SK-N-SH (cell line): ENCODE measurements around the gene ANKS6. TPM values are rescaled to one million over a fixed set of nuclear protein-coding genes. Genes with fewer than 3 reads are reported as not detected.

Experiments used
- CTCF ChIA-PET: fragments of 300-600, 350-600 bp; formaldehyde crosslinking; extraction: SDS; loops from one replicate; lab custom pipeline; 2021; lab: Yijun Ruan, JAX
- POLR2A ChIA-PET: fragments of 350-600 bp; sonication (Branson Sonifier 250); formaldehyde crosslinking; extraction: SDS; loops from one replicate; lab custom pipeline; 2020; ENCODE audit warnings: antibody characterized with exemption, inconsistent platforms; lab: Yijun Ruan, JAX
- DNase-seq: peaks from one replicate; pipeline ENCODE4 v3.0.0; 2012
- H2AFZ ChIP-seq: fragments of 200-600 bp; sonication (generic); 2 replicates; pipeline ENCODE4 v1.8.1; 2016; ENCODE audit warnings: antibody characterized with exemption, mild to moderate bottlenecking, low read depth
- H3F3A ChIP-seq: fragments of 200-600 bp; sonication (generic); replicated peaks from 2 replicates; pipeline ENCODE3; 2016; ENCODE audit warnings: antibody characterized with exemption, mild to moderate bottlenecking; ENCODE audit not compliant: insufficient read depth
- H3K27ac ChIP-seq, 2 experiments: fragments of 200-500 bp in 1 of 2; fragments of 200-600 bp in 1 of 2; sonication (Bioruptor generic) in 1 of 2; sonication (generic), shearing (Covaris generic) in 1 of 2; 2 replicates each; pipeline versions ENCODE4 v1.5.1 to v1.6.1; 2014 to 2016; ENCODE audit warnings: low read depth in 2 of 2, inconsistent platforms in 1 of 2, low read length in 1 of 2, mild to moderate bottlenecking in 1 of 2, mixed read lengths in 1 of 2
- H3K27me3 ChIP-seq: fragments of 200-600 bp; sonication (generic), shearing (Covaris generic); 2 replicates; pipeline ENCODE4 v1.6.1; 2016; ENCODE audit warnings: mixed run types; ENCODE audit not compliant: insufficient read depth
- H3K36me3 ChIP-seq, 2 experiments: fragments of 200-500 bp in 1 of 2; fragments of 200-600 bp in 1 of 2; sonication (Bioruptor generic) in 1 of 2; sonication (generic) in 1 of 2; replicated peaks in 1 of 2; 2 replicates each; pipeline versions ENCODE3 to v1.5.1; 2014 to 2016; ENCODE audit warnings: low read length in 1 of 2, mild to moderate bottlenecking in 1 of 2; ENCODE audit not compliant: insufficient read depth in 2 of 2, control insufficient read depth in 1 of 2
- H3K4me1 ChIP-seq, 2 experiments: fragments of 200-500 bp in 1 of 2; fragments of 200-600 bp in 1 of 2; sonication (Bioruptor generic) in 1 of 2; sonication (generic), shearing (Covaris generic) in 1 of 2; 2 replicates each; pipeline versions ENCODE4 v1.5.1 to v1.6.1; 2014 to 2016; ENCODE audit warnings: low read depth in 1 of 2, low read length in 1 of 2, mixed run types in 1 of 2; ENCODE audit not compliant: insufficient read depth in 2 of 2, control insufficient read depth in 1 of 2
- H3K4me2 ChIP-seq: fragments of 200-600 bp; sonication (generic), shearing (Covaris generic); 2 replicates; pipeline ENCODE4 v1.6.1; 2017; ENCODE audit warnings: mixed run types
- H3K4me3 ChIP-seq, 2 experiments: fragments of 200-500 bp in 1 of 2; fragments of 200-600 bp in 1 of 2; sonication (Bioruptor generic) in 1 of 2; sonication (generic), shearing (Covaris generic) in 1 of 2; 2 replicates each; pipeline versions ENCODE4 v1.5.1 to v1.8.1; 2014 to 2016; ENCODE audit warnings: low read depth in 2 of 2, inconsistent platforms in 1 of 2, low read length in 1 of 2, mild to moderate bottlenecking in 1 of 2, mixed read lengths in 1 of 2, moderate library complexity in 1 of 2
- H3K79me2 ChIP-seq: fragments of 200-600 bp; sonication (generic); 2 replicates; pipeline ENCODE4 v1.8.1; 2017; ENCODE audit warnings: mild to moderate bottlenecking; ENCODE audit not compliant: insufficient read depth
- H3K9ac ChIP-seq: fragments of 200-600 bp; sonication (generic); 2 replicates; pipeline ENCODE4 v1.6.1; 2017; ENCODE audit warnings: mixed run types
- H3K9me2 ChIP-seq: fragments of 200-600 bp; sonication (generic); 2 replicates; pipeline ENCODE4 v1.6.1; 2017; ENCODE audit warnings: mixed run types
- H3K9me3 ChIP-seq: fragments of 200-600 bp; sonication (generic); 2 replicates; pipeline ENCODE4 v1.6.1; 2017; ENCODE audit warnings: mixed run types, mild to moderate bottlenecking, moderate library complexity
- H4K20me1 ChIP-seq: fragments of 200-600 bp; sonication (generic); 2 replicates; pipeline ENCODE4 v1.6.1; 2017; ENCODE audit warnings: mild to moderate bottlenecking, mixed run types; ENCODE audit not compliant: insufficient read depth
- CHD2 ChIP-seq: fragments of 150-350 bp; IDR thresholded peaks from 2 replicates; pipeline ENCODE4 v1.6.1; 2018; ENCODE audit warnings: low read length; ENCODE audit not compliant: partially characterized antibody
- ELF1 ChIP-seq: IDR thresholded peaks from 2 replicates; pipeline ENCODE4 v1.4.0; 2012
- FOXJ3 ChIP-seq: sonication (generic); formaldehyde crosslinking; IDR thresholded peaks from 2 replicates; pipeline ENCODE4 v1.5.1; 2020; ENCODE audit warnings: mild to moderate bottlenecking, missing genetic modification reagents
- FOXM1 ChIP-seq: IDR thresholded peaks from 2 replicates; pipeline ENCODE4 v1.4.0; 2012; ENCODE audit warnings: low read depth, mild to moderate bottlenecking
- JUND ChIP-seq: IDR thresholded peaks from 2 replicates; pipeline ENCODE4 v1.4.0; 2012
- MEF2A ChIP-seq: IDR thresholded peaks from 2 replicates; pipeline ENCODE4 v1.4.0; 2012; ENCODE audit warnings: low read depth, borderline replicate concordance
- MXI1 ChIP-seq: IDR thresholded peaks from 2 replicates; pipeline ENCODE4 v1.6.1; 2012; ENCODE audit warnings: mild to moderate bottlenecking, low read depth, low read length, improper control_type of control experiment
- NFIC ChIP-seq: IDR thresholded peaks from 2 replicates; pipeline ENCODE4 v1.4.0; 2012; ENCODE audit warnings: borderline replicate concordance
- NRF1 ChIP-seq: IDR thresholded peaks from 2 replicates; pipeline ENCODE4 v1.6.1; 2012; ENCODE audit warnings: low read depth, mild to moderate bottlenecking, low read length
- RAD21 ChIP-seq: IDR thresholded peaks from 2 replicates; pipeline ENCODE4 v1.6.1; 2012; ENCODE audit warnings: mild to moderate bottlenecking, low read length
- RCOR1 ChIP-seq: fragments of 150-350 bp; IDR thresholded peaks from 2 replicates; pipeline ENCODE4 v1.6.1; 2017; ENCODE audit warnings: antibody characterized with exemption, low read length
- RFX5 ChIP-seq: IDR thresholded peaks from 2 replicates; pipeline ENCODE4 v1.6.1; 2012; ENCODE audit warnings: mild to moderate bottlenecking, improper control_type of control experiment, low read length
- RXRA ChIP-seq: IDR thresholded peaks from 2 replicates; pipeline ENCODE4 v1.4.0; 2012; ENCODE audit warnings: low read depth, mild to moderate bottlenecking, borderline replicate concordance
- SIN3A ChIP-seq: IDR thresholded peaks from 2 replicates; pipeline ENCODE4 v1.6.1; 2012; ENCODE audit warnings: low read depth, mild to moderate bottlenecking, low read length, moderate library complexity, borderline replicate concordance
- TAF1 ChIP-seq: IDR thresholded peaks from 2 replicates; pipeline ENCODE4 v1.6.1; 2012; ENCODE audit warnings: low read depth, mild to moderate bottlenecking, low read length, moderate library complexity, borderline replicate concordance
- TCF12 ChIP-seq: IDR thresholded peaks from 2 replicates; pipeline ENCODE4 v1.4.0; 2012
- TEAD4 ChIP-seq: IDR thresholded peaks from 2 replicates; pipeline ENCODE4 v1.4.0; 2012; ENCODE audit warnings: mild to moderate bottlenecking, borderline replicate concordance; ENCODE audit not compliant: insufficient read depth
- USF1 ChIP-seq: IDR thresholded peaks from 2 replicates; pipeline ENCODE4 v1.4.0; 2012; ENCODE audit warnings: low read depth, borderline replicate concordance
- WGBS: methylation state at CpG from one replicate; pipeline ENCODE4 v1.1.6; 2017; ENCODE audit warnings: low lambda C conversion rate; 5-methylcytosine and 5-hydroxymethylcytosine counted together
- polyA plus RNA-seq, 3 experiments: library from polyadenylated mRNA; depleted of rRNA; stranded (reverse); fragments of >200 nt; gene quantifications; 2 replicates each; pipeline ENCODE4 v1.2.3, GENCODE V29; 2012
- TF ChIP-seq, protein P1 (sequence below): fragments of 200-600 bp; sonication (generic); IDR thresholded peaks from 2 replicates; pipeline ENCODE4 v1.6.1; 2017; ENCODE audit warnings: antibody characterized with exemption, mild to moderate bottlenecking, moderate library complexity
- TF ChIP-seq, protein P2 (sequence below): IDR thresholded peaks from 2 replicates; pipeline ENCODE4 v1.4.0; 2012; ENCODE audit warnings: low read depth
- TF ChIP-seq, protein P3 (sequence below): fragments of 150-350 bp; IDR thresholded peaks from 2 replicates; pipeline ENCODE4 v1.6.1; 2016; ENCODE audit warnings: mild to moderate bottlenecking, low read depth, low read length

Gene ANKS6
- polyA plus RNA-seq, 1 of the 3 experiments (the other 2 are of a cell fraction), result 29.3 TPM

DNA sequence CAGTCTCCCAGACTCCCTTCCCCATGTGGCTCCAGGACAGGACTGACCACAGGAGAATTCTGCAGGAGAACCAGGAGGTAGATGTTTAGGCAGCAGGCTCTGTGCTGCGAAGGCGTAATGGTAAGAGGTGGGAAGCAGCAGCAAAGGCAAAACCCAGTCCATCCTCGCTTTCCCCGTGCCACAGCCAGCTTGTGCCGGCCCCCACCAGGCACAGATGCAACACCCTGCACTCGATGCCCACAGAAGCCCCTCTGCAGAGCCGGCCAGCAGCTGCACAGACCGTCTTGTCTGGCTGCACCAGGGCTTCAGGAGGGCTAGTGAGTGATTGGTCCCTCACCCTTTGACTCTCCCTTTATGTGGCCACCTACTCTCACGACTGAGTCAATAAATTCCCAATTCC is 28.0 kb downstream of the ANKS6 start:
- H3K9ac ChIP-seq, result no peak overlapping the region
- no peak for DNase-seq
- H3K4me1 ChIP-seq, result no peaks in the 10 kb centered on the region
- H3K4me3 ChIP-seq, result no peak overlapping the region
- H3F3A ChIP-seq, result no peaks in the 10 kb centered on the region
- H3K9me3 ChIP-seq, result peaks cover 8% of the 10 kb centered on the region
- H3K36me3 ChIP-seq, result peaks cover 31 to 50% of the 10 kb centered on the region in 2 experiments
- ChIA-PET POLR2A (no interaction called here), CTCF (interaction anchor here (12.1 kb wide), 1 partner anchor 452 kb away, joined by 198 read pairs; no protein-coding TSS in a partner anchor)
- H3K4me2 ChIP-seq, result no peak overlapping the region
- no peaks in the 10 kb centered on the region for H3K79me2 ChIP-seq
- no peak overlapping the region for H2AFZ ChIP-seq
- H3K27ac ChIP-seq, result no peak overlapping the region
- H4K20me1 ChIP-seq, result no peaks in the 10 kb centered on the region
- no peaks in the 10 kb centered on the region for H3K9me2 ChIP-seq
- TF ChIP-seq TEAD4 (no peak), ELF1 (no peak), CHD2 (no peak), RAD21 (no peak), RXRA (no peak), NRF1 (no peak), TCF12 (no peak)
- TF ChIP-seq, protein P1, sequence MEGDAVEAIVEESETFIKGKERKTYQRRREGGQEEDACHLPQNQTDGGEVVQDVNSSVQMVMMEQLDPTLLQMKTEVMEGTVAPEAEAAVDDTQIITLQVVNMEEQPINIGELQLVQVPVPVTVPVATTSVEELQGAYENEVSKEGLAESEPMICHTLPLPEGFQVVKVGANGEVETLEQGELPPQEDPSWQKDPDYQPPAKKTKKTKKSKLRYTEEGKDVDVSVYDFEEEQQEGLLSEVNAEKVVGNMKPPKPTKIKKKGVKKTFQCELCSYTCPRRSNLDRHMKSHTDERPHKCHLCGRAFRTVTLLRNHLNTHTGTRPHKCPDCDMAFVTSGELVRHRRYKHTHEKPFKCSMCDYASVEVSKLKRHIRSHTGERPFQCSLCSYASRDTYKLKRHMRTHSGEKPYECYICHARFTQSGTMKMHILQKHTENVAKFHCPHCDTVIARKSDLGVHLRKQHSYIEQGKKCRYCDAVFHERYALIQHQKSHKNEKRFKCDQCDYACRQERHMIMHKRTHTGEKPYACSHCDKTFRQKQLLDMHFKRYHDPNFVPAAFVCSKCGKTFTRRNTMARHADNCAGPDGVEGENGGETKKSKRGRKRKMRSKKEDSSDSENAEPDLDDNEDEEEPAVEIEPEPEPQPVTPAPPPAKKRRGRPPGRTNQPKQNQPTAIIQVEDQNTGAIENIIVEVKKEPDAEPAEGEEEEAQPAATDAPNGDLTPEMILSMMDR, result no peak
- TF ChIP-seq, protein P2, sequence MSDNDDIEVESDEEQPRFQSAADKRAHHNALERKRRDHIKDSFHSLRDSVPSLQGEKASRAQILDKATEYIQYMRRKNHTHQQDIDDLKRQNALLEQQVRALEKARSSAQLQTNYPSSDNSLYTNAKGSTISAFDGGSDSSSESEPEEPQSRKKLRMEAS, result no peak
- H3K27me3 ChIP-seq, result no peaks in the 10 kb centered on the region
- 100% methylated on average over 3 of the region's 9 CpGs for WGBS

- 100% methylated on average over 3 of the region's 7 CpGs for WGBS
- CTCF ChIA-PET, result interaction anchor here (3.0 kb wide), 1 partner anchor 7 kb away, joined by 29 read pairs; no protein-coding TSS in a partner anchor
- H3K9me2 ChIP-seq, result no peaks in the 10 kb centered on the region
Measured at GRCh38 chr9:98767915-98768314, 28.4 kb downstream of the ANKS6 start.

More at GRCh38 chr9:98767915-98768314, 28.4 kb downstream of the ANKS6 start:
- H3K4me1 ChIP-seq, result no peaks in the 10 kb centered on the region
- DNase-seq, result no peak
- TF ChIP-seq MEF2A (no peak), TEAD4 (no peak), MXI1 (no peak), USF1 (no peak), TCF12 (no peak), RCOR1 (no peak), CHD2 (no peak), RXRA (no peak), JUND (no peak), FOXM1 (no peak), RFX5 (no peak), TAF1 (no peak), FOXJ3 (CRISPR knock-in tag) (no peak), NFIC (no peak), SIN3A (no peak)
- TF ChIP-seq, protein P3, sequence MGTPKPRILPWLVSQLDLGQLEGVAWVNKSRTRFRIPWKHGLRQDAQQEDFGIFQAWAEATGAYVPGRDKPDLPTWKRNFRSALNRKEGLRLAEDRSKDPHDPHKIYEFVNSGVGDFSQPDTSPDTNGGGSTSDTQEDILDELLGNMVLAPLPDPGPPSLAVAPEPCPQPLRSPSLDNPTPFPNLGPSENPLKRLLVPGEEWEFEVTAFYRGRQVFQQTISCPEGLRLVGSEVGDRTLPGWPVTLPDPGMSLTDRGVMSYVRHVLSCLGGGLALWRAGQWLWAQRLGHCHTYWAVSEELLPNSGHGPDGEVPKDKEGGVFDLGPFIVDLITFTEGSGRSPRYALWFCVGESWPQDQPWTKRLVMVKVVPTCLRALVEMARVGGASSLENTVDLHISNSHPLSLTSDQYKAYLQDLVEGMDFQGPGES, result no peak
- H3K27ac ChIP-seq, result no peak overlapping the region
- POLR2A ChIA-PET, result no interaction called here
- H3K9ac ChIP-seq, result no peak overlapping the region
- no peak overlapping the region for H2AFZ ChIP-seq
- H4K20me1 ChIP-seq, result no peaks in the 10 kb centered on the region
- no peak overlapping the region for H3K4me2 ChIP-seq
- H3K9me3 ChIP-seq, result peaks cover 11% of the 10 kb centered on the region
- H3K36me3 ChIP-seq, result peaks cover 33 to 46% of the 10 kb centered on the region in 2 experiments
- no peaks in the 10 kb centered on the region for H3F3A ChIP-seq
- no peak overlapping the region for H3K4me3 ChIP-seq
- no peaks in the 10 kb centered on the region for H3K79me2 ChIP-seq
- H3K27me3 ChIP-seq, result no peaks in the 10 kb centered on the region
